Fibroblast of mammary gland (primary cell): Measurements from ENCODE around the gene TMEM163.

Source experiments
- DNase-seq: peaks from one replicate; pipeline ENCODE4 v3.0.0-alpha.2; 2010; ENCODE audit warnings: low read depth
- H3K4me3 ChIP-seq: 2 replicates; pipeline ENCODE4 v1.5.1; 2011; ENCODE audit warnings: low read depth, mild to moderate bottlenecking, low read length, moderate library complexity; ENCODE audit not compliant: control insufficient read depth
- TF ChIP-seq, protein P1 (sequence below): conservative IDR thresholded peaks from 2 replicates; pipeline ENCODE4 v1.5.1; 2011; ENCODE audit warnings: low read depth, low read length, inconsistent platforms; ENCODE audit not compliant: control insufficient read depth, insufficient read depth

Gene TMEM163

DNA sequence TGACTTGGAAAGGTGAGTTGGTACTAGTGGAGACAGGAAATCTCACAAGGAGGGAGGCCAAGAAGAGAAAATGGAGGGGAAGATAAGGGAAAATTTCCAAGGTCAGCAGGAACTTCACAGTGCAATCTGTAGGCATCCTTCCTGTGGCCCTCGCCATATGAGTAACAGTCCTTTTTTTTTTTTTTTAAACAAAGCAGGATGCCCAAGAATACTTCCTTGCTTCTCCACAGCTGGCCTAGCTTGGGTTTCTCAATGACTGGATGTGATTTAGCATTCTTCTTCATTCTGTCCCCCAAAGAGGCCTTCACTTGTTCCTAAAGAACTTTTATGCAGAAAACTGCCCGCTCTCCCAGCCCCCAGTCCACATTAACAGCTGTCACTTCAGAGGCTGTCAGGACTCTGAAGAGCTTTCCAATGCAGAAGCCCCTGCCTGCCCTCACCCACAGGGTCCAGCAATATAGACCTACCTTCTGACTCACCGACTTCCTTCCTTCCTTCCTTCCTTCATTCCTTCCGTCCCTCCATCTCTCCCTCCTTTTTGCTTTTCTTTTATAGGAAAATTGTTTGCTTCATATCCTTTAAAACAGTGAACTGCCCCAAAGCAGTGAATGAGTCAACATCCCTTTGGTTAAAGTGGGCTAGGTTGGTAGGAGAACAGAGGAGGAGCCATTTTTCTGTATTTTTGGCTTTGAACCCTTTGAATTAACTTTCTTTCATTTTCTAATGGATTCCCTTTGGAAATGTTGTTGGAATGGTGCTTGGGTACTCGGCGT is 292.9 kb downstream of the TMEM163 start:
- TF ChIP-seq, protein P1, sequence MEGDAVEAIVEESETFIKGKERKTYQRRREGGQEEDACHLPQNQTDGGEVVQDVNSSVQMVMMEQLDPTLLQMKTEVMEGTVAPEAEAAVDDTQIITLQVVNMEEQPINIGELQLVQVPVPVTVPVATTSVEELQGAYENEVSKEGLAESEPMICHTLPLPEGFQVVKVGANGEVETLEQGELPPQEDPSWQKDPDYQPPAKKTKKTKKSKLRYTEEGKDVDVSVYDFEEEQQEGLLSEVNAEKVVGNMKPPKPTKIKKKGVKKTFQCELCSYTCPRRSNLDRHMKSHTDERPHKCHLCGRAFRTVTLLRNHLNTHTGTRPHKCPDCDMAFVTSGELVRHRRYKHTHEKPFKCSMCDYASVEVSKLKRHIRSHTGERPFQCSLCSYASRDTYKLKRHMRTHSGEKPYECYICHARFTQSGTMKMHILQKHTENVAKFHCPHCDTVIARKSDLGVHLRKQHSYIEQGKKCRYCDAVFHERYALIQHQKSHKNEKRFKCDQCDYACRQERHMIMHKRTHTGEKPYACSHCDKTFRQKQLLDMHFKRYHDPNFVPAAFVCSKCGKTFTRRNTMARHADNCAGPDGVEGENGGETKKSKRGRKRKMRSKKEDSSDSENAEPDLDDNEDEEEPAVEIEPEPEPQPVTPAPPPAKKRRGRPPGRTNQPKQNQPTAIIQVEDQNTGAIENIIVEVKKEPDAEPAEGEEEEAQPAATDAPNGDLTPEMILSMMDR: no peak
- H3K4me3 ChIP-seq: no peak overlapping the region
- no peak for DNase-seq

DNA sequence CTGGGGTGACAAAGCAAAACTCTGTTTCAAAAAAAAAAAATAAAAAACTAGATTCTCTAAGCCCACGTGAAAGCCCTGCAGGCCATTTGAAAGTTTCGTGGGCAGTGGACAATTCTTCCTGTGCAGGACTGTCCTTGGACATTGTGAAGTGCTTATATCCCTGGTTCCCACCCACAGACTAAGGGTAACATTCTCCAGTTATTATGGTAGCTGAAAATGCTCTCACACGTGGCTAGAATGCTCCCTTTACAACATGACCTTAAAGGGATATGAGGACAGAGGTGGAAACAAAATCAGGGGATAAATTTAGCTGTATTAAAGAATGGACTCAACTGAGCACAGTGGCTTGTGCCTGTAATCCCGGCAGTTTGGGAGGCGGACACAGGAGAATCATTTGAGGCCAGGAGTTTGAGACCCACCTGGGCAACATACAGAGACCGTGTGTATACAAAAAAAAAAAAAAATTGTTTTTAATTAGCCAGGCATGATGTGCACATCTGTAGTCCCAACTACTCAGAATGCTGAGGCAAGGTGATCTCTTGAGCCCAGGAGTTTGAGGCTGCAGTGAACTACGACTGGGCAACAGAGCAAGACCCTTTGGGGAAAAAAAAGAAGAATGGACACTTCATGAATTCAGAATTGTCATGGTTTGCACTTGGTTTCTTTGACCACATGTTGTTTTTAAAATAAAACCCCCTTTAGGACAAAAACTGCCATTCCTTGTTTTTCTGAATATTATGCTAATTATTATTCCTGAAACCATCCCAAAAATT is 297.1 kb downstream of the TMEM163 start:
- no peak overlapping the region for H3K4me3 ChIP-seq
- no peak for DNase-seq
- TF ChIP-seq, protein P1: no peak

GRCh38 chr2:134420920-134421319 is 297.9 kb downstream of the TMEM163 start:
- no peak overlapping the region for H3K4me3 ChIP-seq
- no peak for DNase-seq
- TF ChIP-seq, protein P1: no peak

DNA sequence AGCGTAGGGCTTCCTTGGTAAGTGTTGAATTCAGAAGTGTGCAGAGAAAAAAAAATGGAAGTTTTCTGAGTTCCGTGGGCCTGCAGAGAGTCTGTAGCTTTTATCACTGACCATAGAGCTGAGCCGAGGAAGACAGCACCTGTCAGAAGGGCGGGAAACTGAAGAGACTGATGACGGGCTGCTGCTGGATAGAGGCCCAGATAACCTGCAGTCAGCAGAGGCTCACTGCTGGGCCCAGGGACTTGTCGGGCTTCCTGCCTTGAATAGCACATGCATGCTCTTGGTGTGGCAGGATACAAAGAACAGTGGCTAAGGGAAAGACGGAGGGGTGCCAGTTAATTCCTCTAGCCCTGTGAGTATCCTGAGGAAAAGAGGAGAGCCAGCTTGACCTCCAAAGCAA is 298.5 kb downstream of the TMEM163 start:
- no peak for DNase-seq
- TF ChIP-seq, protein P1: no peak
- H3K4me3 ChIP-seq: no peak overlapping the region

- no peak overlapping the region for H3K4me3 ChIP-seq
- no peak for DNase-seq
- TF ChIP-seq, protein P1: no peak
These were observed 300.7 kb downstream of the TMEM163 start for GRCh38 chr2:134417968-134418582.

DNA sequence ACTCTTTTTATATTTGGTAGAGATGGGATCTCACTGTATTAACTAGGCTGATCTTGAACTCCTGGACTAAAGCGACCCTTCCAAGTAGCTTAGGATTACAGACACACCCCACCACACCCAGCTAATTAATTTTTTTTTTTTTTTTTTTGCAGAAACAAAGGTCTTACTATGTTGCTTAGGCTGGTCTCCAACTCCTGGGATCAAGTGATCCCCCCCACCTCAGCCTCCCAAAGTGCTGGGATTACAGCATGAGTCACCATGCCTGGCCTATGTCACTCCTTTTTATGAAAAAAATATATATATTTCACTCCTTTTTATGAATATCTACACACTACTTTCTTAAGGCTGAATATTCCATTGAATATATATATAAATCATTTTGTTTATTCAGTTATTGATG is 302.2 kb downstream of the TMEM163 start:
- H3K4me3 ChIP-seq: no peak overlapping the region

More for the DNA sequence above, 302.2 kb downstream of the TMEM163 start:
- TF ChIP-seq, protein P1: no peak
- DNase-seq: no peak
